ENCODE data around the gene PRSS1.

Gene PRSS1

GRCh38 chr7:142720986-142721385, 28.3 kb upstream of the PRSS1 start:
- Histone ChIP-seq H3K4me3 (IDR thresholded peaks at IDR 0.05; ENCODE audit: insufficient read depth, low read depth, low read length) (no peak overlapping the region), H3K79me2 (ENCODE audit: insufficient read depth, low read depth) (no peaks in the 10 kb centered on the region), H3K27me3 (ENCODE audit: insufficient read depth, low read depth) (no peaks in the 10 kb centered on the region), H3K27ac (no peak overlapping the region), H4K20me1 (ENCODE audit: insufficient read depth) (no peaks in the 10 kb centered on the region), H2AFZ (ENCODE audit: low read depth) (no peak overlapping the region), H3K4me1 (ENCODE audit: low read depth, poor library complexity, severe bottlenecking) (no peaks in the 10 kb centered on the region), H3K9ac (no peak overlapping the region), H3K36me3 (ENCODE audit: insufficient read depth) (no peaks in the 10 kb centered on the region), H3K4me2 (no peak overlapping the region)
- TF ChIP-seq, protein P1, sequence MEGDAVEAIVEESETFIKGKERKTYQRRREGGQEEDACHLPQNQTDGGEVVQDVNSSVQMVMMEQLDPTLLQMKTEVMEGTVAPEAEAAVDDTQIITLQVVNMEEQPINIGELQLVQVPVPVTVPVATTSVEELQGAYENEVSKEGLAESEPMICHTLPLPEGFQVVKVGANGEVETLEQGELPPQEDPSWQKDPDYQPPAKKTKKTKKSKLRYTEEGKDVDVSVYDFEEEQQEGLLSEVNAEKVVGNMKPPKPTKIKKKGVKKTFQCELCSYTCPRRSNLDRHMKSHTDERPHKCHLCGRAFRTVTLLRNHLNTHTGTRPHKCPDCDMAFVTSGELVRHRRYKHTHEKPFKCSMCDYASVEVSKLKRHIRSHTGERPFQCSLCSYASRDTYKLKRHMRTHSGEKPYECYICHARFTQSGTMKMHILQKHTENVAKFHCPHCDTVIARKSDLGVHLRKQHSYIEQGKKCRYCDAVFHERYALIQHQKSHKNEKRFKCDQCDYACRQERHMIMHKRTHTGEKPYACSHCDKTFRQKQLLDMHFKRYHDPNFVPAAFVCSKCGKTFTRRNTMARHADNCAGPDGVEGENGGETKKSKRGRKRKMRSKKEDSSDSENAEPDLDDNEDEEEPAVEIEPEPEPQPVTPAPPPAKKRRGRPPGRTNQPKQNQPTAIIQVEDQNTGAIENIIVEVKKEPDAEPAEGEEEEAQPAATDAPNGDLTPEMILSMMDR (conservative IDR thresholded peaks at IDR 0.05; ENCODE audit: low read depth, low read length): no peak

DNA sequence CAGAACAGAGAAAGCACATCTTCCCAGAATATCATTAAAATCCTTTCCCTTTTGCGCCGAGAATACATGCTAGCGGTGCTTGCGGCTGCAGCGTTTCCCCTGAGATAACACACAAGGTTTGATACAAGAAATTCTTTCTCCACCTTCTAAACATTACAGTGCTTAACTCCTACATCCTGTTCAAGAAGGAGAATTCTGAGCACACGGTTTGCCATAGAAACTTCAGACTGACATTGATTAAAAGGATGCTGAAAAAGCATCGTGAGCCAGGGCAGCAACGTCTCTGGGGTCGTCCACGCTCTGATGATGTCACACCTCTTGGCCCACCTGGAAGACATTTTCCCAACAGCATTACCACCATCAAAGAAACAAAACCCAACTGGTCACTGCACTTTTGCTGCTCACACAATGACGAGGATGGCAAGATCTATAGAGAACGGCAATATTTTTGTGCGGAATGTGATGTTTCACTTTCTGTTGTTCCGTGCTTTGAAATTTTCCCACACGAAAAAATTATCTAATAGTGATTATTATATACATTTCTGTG, 27.0 kb upstream of the PRSS1 start:
- Histone ChIP-seq H3K4me1 (ENCODE audit: low read depth, poor library complexity, severe bottlenecking) (no peaks in the 10 kb centered on the region), H3K4me2 (no peak overlapping the region), H3K79me2 (ENCODE audit: insufficient read depth, low read depth) (no peaks in the 10 kb centered on the region), H3K27me3 (ENCODE audit: insufficient read depth, low read depth) (no peaks in the 10 kb centered on the region), H3K36me3 (ENCODE audit: insufficient read depth) (no peaks in the 10 kb centered on the region), H3K4me3 (IDR thresholded peaks at IDR 0.05; ENCODE audit: insufficient read depth, low read depth, low read length) (no peak overlapping the region), H4K20me1 (ENCODE audit: insufficient read depth) (no peaks in the 10 kb centered on the region), H3K9ac (no peak overlapping the region), H3K27ac (no peak overlapping the region), H2AFZ (ENCODE audit: low read depth) (no peak overlapping the region)
- TF ChIP-seq, protein P1 (conservative IDR thresholded peaks at IDR 0.05; ENCODE audit: low read depth, low read length): no peak

GRCh38 chr7:142733271-142733670, 16.0 kb upstream of the PRSS1 start:
- H3K4me1 ChIP-seq (ENCODE audit: low read depth, poor library complexity, severe bottlenecking): no peaks in the 10 kb centered on the region
- H3K4me2 ChIP-seq: no peak overlapping the region

DNA sequence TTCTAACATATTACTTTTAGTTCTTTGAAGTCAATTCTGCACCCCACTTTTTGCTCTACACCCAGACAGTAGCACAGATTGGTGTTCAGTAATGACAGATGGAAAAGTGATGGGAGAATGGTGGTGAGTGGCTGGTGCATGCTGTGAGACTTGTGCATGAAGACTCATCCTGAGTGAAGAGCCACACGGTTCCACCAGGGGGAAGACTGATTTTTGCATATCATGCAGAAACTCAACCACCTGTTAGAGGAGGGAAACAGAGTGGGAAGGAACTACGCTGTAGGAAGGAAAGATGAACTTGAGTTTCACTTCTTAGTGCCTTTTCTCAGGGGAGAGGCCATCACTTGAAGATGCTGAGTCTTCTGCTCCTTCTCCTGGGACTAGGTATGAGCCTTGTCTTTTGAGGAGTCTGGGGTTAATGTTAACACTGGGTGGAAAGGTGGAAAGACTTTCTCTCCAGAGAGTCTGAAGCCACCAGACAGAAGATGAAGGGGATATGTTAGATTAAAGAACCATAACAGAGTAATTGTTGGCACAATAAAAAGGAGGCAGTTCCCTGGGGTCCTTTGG, 9.3 kb upstream of the PRSS1 start:
- TF ChIP-seq, protein P1 (conservative IDR thresholded peaks at IDR 0.05; ENCODE audit: low read depth, low read length): no peak
- no peaks in the 10 kb centered on the region for H3K36me3 ChIP-seq (ENCODE audit: insufficient read depth)
- no peaks in the 10 kb centered on the region for H3K79me2 ChIP-seq (ENCODE audit: insufficient read depth, low read depth)
- H2AFZ ChIP-seq (ENCODE audit: low read depth): no peak overlapping the region
- no peak overlapping the region for H3K4me3 ChIP-seq (IDR thresholded peaks at IDR 0.05; ENCODE audit: insufficient read depth, low read depth, low read length)
- H3K4me1 ChIP-seq (ENCODE audit: low read depth, poor library complexity, severe bottlenecking): no peaks in the 10 kb centered on the region
- H4K20me1 ChIP-seq (ENCODE audit: insufficient read depth): no peaks in the 10 kb centered on the region
- no peak overlapping the region for H3K4me2 ChIP-seq
- H3K27ac ChIP-seq: no peak overlapping the region
- no peak overlapping the region for H3K9ac ChIP-seq
- H3K27me3 ChIP-seq (ENCODE audit: insufficient read depth, low read depth): no peaks in the 10 kb centered on the region

More at GRCh38 chr7:142733271-142733670, 16.0 kb upstream of the PRSS1 start:
- Histone ChIP-seq H3K27ac (no peak overlapping the region), H3K4me3 (IDR thresholded peaks at IDR 0.05; ENCODE audit: insufficient read depth, low read depth, low read length) (no peak overlapping the region), H3K36me3 (ENCODE audit: insufficient read depth) (no peaks in the 10 kb centered on the region), H2AFZ (ENCODE audit: low read depth) (no peak overlapping the region), H4K20me1 (ENCODE audit: insufficient read depth) (no peaks in the 10 kb centered on the region), H3K9ac (no peak overlapping the region), H3K27me3 (ENCODE audit: insufficient read depth, low read depth) (no peaks in the 10 kb centered on the region), H3K79me2 (ENCODE audit: insufficient read depth, low read depth) (no peaks in the 10 kb centered on the region)
- TF ChIP-seq, protein P1 (conservative IDR thresholded peaks at IDR 0.05; ENCODE audit: low read depth, low read length): no peak

Measured in KMS-11 (cell line).